ENCODE data around the gene CD99. TPM values are rescaled to one million over a fixed set of nuclear protein-coding genes. Genes with fewer than 3 reads are reported as not detected.

The CD99 gene
- total RNA-seq, 4 donors from 2014 or later = 167 to 213 (median 179) TPM

DNA sequence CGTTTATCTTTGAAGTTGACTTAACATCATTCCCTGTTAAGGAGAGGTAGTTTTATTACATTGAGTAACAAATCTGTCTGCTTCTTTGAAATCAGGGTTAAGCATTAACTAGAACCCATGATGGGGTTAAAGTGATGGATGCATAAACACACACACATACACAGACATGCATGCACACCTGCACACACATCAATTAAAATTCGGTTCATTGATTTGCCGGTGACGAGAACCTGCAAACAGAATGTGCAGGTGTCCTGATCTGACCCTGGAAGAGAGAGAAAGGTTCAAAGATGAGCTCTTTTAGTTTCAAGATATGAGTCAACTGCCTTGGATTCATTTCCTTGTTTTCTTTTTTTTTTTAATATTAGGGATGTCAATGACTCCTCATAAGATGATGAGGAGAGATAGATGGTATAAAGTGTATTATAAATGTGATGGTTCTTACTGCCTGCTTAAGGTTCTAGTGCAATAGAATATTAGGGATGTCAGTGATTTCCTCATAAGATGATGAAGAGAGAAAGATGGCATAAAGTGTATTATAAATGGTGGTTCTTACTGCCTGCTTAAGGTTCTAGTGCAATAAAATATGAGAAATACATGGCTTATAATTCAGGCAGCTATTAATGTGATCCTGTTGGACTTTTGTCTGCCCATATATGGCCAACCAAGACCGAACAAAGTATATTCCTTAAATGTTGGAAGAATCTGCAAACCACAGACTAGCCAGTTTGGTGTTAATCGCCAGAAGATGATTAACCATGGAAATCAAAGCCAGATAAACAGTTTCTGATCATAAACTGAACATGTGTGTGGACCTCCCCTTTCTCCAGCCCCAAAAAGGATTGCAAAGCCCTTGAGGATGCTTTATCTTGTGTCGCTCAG, 14.1 kb upstream of the CD99 start:
- DNase-seq = no peak
- Histone ChIP-seq H3K36me3 (no peaks in the 10 kb centered on the region), H3K4me3 (replicated peaks in 1 of 3) (no peak overlapping the region), H3K27me3 (no peaks in the 10 kb centered on the region), H3K9me3 (no peaks in the 10 kb centered on the region), H3K27ac (no peak overlapping the region), H3K4me1 (no peaks in the 10 kb centered on the region)
- WGBS, 2 donors = 83 to 86% methylated on average over 7 of the region's 7 CpGs
- intact Hi-C loops (cut with DNase I) = no loop called here
- TF ChIP-seq POLR2A (IDR thresholded peaks at IDR 0.05) = no peak
- TF ChIP-seq, protein P1, sequence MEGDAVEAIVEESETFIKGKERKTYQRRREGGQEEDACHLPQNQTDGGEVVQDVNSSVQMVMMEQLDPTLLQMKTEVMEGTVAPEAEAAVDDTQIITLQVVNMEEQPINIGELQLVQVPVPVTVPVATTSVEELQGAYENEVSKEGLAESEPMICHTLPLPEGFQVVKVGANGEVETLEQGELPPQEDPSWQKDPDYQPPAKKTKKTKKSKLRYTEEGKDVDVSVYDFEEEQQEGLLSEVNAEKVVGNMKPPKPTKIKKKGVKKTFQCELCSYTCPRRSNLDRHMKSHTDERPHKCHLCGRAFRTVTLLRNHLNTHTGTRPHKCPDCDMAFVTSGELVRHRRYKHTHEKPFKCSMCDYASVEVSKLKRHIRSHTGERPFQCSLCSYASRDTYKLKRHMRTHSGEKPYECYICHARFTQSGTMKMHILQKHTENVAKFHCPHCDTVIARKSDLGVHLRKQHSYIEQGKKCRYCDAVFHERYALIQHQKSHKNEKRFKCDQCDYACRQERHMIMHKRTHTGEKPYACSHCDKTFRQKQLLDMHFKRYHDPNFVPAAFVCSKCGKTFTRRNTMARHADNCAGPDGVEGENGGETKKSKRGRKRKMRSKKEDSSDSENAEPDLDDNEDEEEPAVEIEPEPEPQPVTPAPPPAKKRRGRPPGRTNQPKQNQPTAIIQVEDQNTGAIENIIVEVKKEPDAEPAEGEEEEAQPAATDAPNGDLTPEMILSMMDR (IDR thresholded peaks at IDR 0.05) = no peak

- DNase-seq = no peak
- WGBS, 2 donors = 63 to 76% methylated on average over 10 of the region's 10 CpGs
- intact Hi-C loops (cut with DNase I) = no loop called here
Observed at GRCh38 chrX:2677764-2678163, 13.3 kb upstream of the CD99 start.

DNA sequence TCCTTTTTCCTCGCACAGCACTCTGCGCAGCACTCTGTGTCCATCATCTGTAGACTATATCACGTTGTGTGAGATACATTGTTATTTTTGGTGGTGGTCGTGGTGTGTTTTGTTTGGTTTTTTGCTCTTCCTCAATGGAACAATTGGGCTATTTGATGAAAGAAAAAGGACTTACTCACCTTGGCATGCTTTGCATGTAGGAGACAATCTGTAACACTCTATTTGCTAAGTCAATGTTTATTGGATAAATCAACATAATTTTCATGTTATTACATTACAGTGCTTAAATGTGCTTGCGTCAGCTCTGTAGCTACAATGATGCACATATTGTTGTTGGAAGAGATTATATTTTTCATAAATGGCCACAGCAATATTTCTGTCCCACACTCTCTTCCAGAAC, 12.5 kb upstream of the CD99 start:
- TF ChIP-seq, protein P1 (IDR thresholded peaks at IDR 0.05) = no peak
- no peak for TF ChIP-seq POLR2A (IDR thresholded peaks at IDR 0.05)
- 89 to 91% methylated on average over 5 of the region's 5 CpGs for WGBS, 2 donors
- H3K27me3 ChIP-seq = no peaks in the 10 kb centered on the region
- DNase-seq = no peak
- intact Hi-C loops (cut with DNase I) = no loop called here
- H3K4me3 ChIP-seq (replicated peaks in 1 of 3) = no peak overlapping the region
- H3K9me3 ChIP-seq = no peaks in the 10 kb centered on the region
- H3K4me1 ChIP-seq = no peaks in the 10 kb centered on the region
- H3K27ac ChIP-seq = no peak overlapping the region
- no peaks in the 10 kb centered on the region for H3K36me3 ChIP-seq

More at GRCh38 chrX:2677764-2678163, 13.3 kb upstream of the CD99 start:
- Histone ChIP-seq H3K4me1 (no peaks in the 10 kb centered on the region), H3K36me3 (no peaks in the 10 kb centered on the region), H3K27me3 (no peaks in the 10 kb centered on the region), H3K9me3 (no peaks in the 10 kb centered on the region), H3K4me3 (replicated peaks in 1 of 3) (no peak overlapping the region), H3K27ac (no peak overlapping the region)
- no peak for TF ChIP-seq POLR2A (IDR thresholded peaks at IDR 0.05)
- TF ChIP-seq, protein P1 (IDR thresholded peaks at IDR 0.05) = no peak

- peak; percentile 41 to 49 for DNase-seq
- WGBS, 2 donors = 68 to 72% methylated on average over 9 of the region's 9 CpGs
Observed at GRCh38 chrX:2679534-2680485, 11.3 kb upstream of the CD99 start.

More at GRCh38 chrX:2679534-2680485, 11.3 kb upstream of the CD99 start:
- Histone ChIP-seq H3K9me3 (no peaks in the 10 kb centered on the region), H3K27ac (no peak overlapping the region), H3K36me3 (no peaks in the 10 kb centered on the region), H3K4me3 (replicated peaks in 1 of 3) (no peak overlapping the region), H3K4me1 (no peaks in the 10 kb centered on the region), H3K27me3 (no peaks in the 10 kb centered on the region)
- intact Hi-C loops (cut with DNase I) = no loop called here
- no peak for TF ChIP-seq POLR2A (IDR thresholded peaks at IDR 0.05)
- TF ChIP-seq, protein P1 (IDR thresholded peaks at IDR 0.05) = no peak
